ENCODE data around the gene TFB2M. TPM values are rescaled to one million over a fixed set of nuclear protein-coding genes. Genes with fewer than 3 reads are reported as not detected.

TFB2M gene
- total RNA-seq, 1 donor from 2014 or later = 26.5 TPM

- Mint-ChIP-seq H3K36me3 (ENCODE audit: low read depth) (peaks cover 2% of the 10 kb centered on the region), H3K9me3 (no peaks in the 10 kb centered on the region), H3K4me1 (peaks cover 15% of the 10 kb centered on the region), H3K27me3 (no peaks in the 10 kb centered on the region), H3K27ac (no peak overlapping the region), H3K4me3 (no peak overlapping the region)
- DNase-seq = no peak
- intact Hi-C loops (cut with micrococcal nuclease) = no loop called here
Measured at GRCh38 chr1:246511203-246511602, 54.9 kb downstream of the TFB2M start.

GRCh38 chr1:246510147-246511030 is 55.7 kb downstream of the TFB2M start:
- DNase-seq = no peak
- Mint-ChIP-seq H3K27me3 (no peaks in the 10 kb centered on the region), H3K36me3 (ENCODE audit: low read depth) (peaks cover 6% of the 10 kb centered on the region), H3K4me3 (no peak overlapping the region), H3K4me1 (peaks cover 22% of the 10 kb centered on the region), H3K27ac (no peak overlapping the region), H3K9me3 (no peaks in the 10 kb centered on the region)
- intact Hi-C loops (cut with micrococcal nuclease) = no loop called here

- Mint-ChIP-seq H3K27me3 (no peaks in the 10 kb centered on the region), H3K9me3 (no peaks in the 10 kb centered on the region), H3K4me3 (no peak overlapping the region), H3K4me1 (peaks cover 23% of the 10 kb centered on the region), H3K36me3 (ENCODE audit: low read depth) (peaks cover 6% of the 10 kb centered on the region), H3K27ac (no peak overlapping the region)
- intact Hi-C loops (cut with micrococcal nuclease) = loop anchor here (10.0 kb wide), 1 partner anchor 1534 kb away; no protein-coding TSS in a partner anchor
- DNase-seq = no peak
Measured at GRCh38 chr1:246508897-246509688, 57.0 kb downstream of the TFB2M start.

GRCh38 chr1:246506674-246507481 is 59.2 kb downstream of the TFB2M start, which contains the start of gene SMYD3:
TSS of gene SMYD3 (minus strand) at chr1:246507279.
- Mint-ChIP-seq H3K27ac (peak within 1 kb of the TSS; percentile 88), H3K9me3 (no peaks in the 10 kb centered on the region), H3K4me3 (peak within 1 kb of the TSS; percentile 93), H3K27me3 (no peaks in the 10 kb centered on the region), H3K36me3 (ENCODE audit: low read depth) (peaks cover 8% of the 10 kb centered on the region), H3K4me1 (peaks cover 23% of the 10 kb centered on the region)
- intact Hi-C loops (cut with micrococcal nuclease) = loop anchor here (1.0 to 10.0 kb wide), 3 partner anchors 10 to 1532 kb away; partner anchors contain the start of genes CNST and TFB2M
- peak; percentile 93 for DNase-seq

- intact Hi-C loops (cut with micrococcal nuclease) = loop anchor here (10.0 kb wide), 1 partner anchor 1532 kb away; no protein-coding TSS in a partner anchor
- peaks cover 23% of the 10 kb centered on the region for H3K4me1 Mint-ChIP-seq
- H3K4me3 Mint-ChIP-seq = peak overlapping the region; percentile 93
- peak overlapping the region; percentile 88 for H3K27ac Mint-ChIP-seq
- no peaks in the 10 kb centered on the region for H3K9me3 Mint-ChIP-seq
- peaks cover 8% of the 10 kb centered on the region for H3K36me3 Mint-ChIP-seq (ENCODE audit: low read depth)
- no peak for DNase-seq
- H3K27me3 Mint-ChIP-seq = no peaks in the 10 kb centered on the region
Measured at GRCh38 chr1:246506367-246506673, 59.7 kb downstream of the TFB2M start.

- Mint-ChIP-seq H3K4me3 (no peak overlapping the region), H3K27ac (no peak overlapping the region), H3K4me1 (peaks cover 23% of the 10 kb centered on the region), H3K36me3 (ENCODE audit: low read depth) (peaks cover 8% of the 10 kb centered on the region), H3K9me3 (no peaks in the 10 kb centered on the region), H3K27me3 (no peaks in the 10 kb centered on the region)
- no peak for DNase-seq
- intact Hi-C loops (cut with micrococcal nuclease) = loop anchor here (10.0 kb wide), 1 partner anchor 1529 kb away; no protein-coding TSS in a partner anchor
Measured at GRCh38 chr1:246503341-246503740, 62.7 kb downstream of the TFB2M start.

GRCh38 chr1:246497331-246497915 is 68.6 kb downstream of the TFB2M start:
- peak; percentile 81 for DNase-seq
- H3K27ac Mint-ChIP-seq = peak overlapping the region; percentile 46
- intact Hi-C loops (cut with micrococcal nuclease) = loop anchor here (1.0 to 10.0 kb wide), 4 partner anchors 10 to 383 kb away; partner anchors contain the start of gene SMYD3

GRCh38 chr1:246492611-246493245 is 73.3 kb downstream of the TFB2M start:
- peak; percentile 79 for DNase-seq
- Mint-ChIP-seq H3K36me3 (ENCODE audit: low read depth) (no peaks in the 10 kb centered on the region), H3K27me3 (no peaks in the 10 kb centered on the region), H3K4me3 (no peak overlapping the region), H3K27ac (no peak overlapping the region), H3K9me3 (no peaks in the 10 kb centered on the region), H3K4me1 (peaks cover 6% of the 10 kb centered on the region)
- intact Hi-C loops (cut with micrococcal nuclease) = loop anchor here (1.0 to 10.0 kb wide), 4 partner anchors 16 to 1335 kb away; no protein-coding TSS in a partner anchor

More at GRCh38 chr1:246497331-246497915, 68.6 kb downstream of the TFB2M start:
- peaks cover 7% of the 10 kb centered on the region for H3K4me1 Mint-ChIP-seq
- H3K27me3 Mint-ChIP-seq = no peaks in the 10 kb centered on the region
- H3K4me3 Mint-ChIP-seq = no peak overlapping the region
- H3K36me3 Mint-ChIP-seq (ENCODE audit: low read depth) = no peaks in the 10 kb centered on the region
- H3K9me3 Mint-ChIP-seq = no peaks in the 10 kb centered on the region

GRCh38 chr1:246491551-246492053 is 74.5 kb downstream of the TFB2M start:
- intact Hi-C loops (cut with micrococcal nuclease) = loop anchor here (1.0 to 10.0 kb wide), 4 partner anchors 15 to 1334 kb away; no protein-coding TSS in a partner anchor
- Mint-ChIP-seq H3K9me3 (no peaks in the 10 kb centered on the region), H3K27ac (no peak overlapping the region), H3K4me1 (peaks cover 2% of the 10 kb centered on the region), H3K4me3 (no peak overlapping the region), H3K36me3 (ENCODE audit: low read depth) (no peaks in the 10 kb centered on the region), H3K27me3 (no peaks in the 10 kb centered on the region)
- no peak for DNase-seq

Other genes with a start within 250 kb of the TFB2M start
- 23.9 and 24.4 TPM in 2 replicates for gene SMYD3, start 59.0 kb downstream of the TFB2M start, total RNA-seq
- gene CNST, start 195 bp upstream of the TFB2M start, total RNA-seq = 26.4 and 28.5 TPM in 2 replicates
- 31.7 and 32.3 TPM in 2 replicates for gene SCCPDH, start 158.1 kb upstream of the TFB2M start, total RNA-seq

Data from activated CD4-positive, alpha-beta T cell treated with anti-CD3 and anti-CD28 coated beads, Interleukin-2, amount 10 ng/mL, durations not matched to agents 24 days and 14 days (primary cell).